Measurements from ENCODE around the gene STK10.
A peak's percentile ranks its signal among the peaks of the same experiment; 100 is the strongest.

STK10 gene

DNA sequence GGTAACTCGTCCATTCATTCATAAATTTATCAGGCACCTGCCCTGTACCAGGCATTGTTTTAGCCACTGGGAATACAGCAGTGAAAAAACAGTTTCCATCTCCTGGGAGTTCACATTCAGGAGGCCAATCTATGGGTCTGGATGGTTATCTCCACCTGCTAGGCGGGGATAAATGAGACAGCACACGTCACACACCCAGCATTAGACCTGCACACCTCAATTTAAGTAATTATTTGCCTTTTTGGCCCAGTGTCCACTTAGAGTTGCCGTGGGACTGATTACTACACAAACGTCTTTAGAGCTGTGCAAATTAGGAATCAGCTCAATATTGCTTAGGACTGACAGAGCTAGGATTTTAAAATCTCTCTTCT, 46.1 kb downstream of the STK10 start:
- peak; percentile 30 for DNase-seq

DNA sequence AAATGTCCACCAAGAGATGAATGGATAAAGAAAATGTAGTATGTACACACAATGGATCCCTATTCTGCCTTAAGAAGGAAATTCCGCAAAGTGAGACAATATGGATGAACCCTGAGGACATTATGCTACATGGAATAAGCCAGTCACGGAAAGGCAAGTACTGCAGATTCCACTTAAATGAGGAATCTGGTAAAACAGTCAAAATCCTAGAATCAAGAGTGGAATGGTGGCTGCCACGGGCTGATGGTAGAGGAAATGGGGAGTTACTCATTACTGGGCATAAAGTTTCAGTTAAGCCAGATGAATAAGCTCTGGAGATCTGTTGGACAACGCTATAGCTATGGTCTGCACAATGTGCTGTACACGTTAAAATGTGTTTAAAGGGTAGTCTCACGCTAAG, 47.2 kb downstream of the STK10 start:
- DNase-seq: no peak

DNA sequence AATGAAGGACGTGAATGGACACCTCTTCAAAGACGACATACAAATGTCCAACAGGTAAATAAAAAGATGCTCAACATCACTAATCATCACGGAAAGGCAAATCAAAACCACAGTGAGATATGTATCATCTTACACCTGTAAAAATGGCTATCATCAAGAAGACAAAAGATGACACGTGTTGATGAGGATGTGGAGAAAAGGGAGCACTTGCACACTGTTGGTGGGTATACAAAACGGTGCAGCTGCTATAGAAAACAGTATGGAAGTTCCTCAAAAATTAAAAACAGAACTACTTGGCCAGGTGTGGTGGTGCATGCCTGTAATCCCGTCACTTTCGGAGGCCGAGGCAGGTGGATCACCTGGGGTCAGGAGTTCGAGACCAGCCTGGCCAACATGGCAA, 47.9 kb downstream of the STK10 start:
- no peak for DNase-seq

DNA sequence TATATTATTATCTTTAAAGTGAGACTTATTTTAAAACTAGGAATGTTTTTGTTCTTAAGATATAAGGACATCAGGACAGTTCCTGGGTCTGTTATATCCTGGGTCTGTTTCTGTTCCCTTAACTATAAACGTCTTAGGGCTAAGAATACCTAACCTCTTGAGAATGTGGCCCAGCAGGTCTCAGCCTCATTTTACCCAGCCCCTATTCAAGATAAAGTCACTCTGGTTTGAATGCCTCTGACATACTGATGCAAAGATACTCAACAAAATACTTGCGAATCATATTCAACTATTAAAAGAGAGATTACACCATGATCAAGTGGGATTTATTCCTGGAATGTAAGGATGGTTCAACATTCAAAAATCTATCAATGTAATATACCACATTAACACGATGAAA, 51.0 kb downstream of the STK10 start:
- no peak for DNase-seq

DNA sequence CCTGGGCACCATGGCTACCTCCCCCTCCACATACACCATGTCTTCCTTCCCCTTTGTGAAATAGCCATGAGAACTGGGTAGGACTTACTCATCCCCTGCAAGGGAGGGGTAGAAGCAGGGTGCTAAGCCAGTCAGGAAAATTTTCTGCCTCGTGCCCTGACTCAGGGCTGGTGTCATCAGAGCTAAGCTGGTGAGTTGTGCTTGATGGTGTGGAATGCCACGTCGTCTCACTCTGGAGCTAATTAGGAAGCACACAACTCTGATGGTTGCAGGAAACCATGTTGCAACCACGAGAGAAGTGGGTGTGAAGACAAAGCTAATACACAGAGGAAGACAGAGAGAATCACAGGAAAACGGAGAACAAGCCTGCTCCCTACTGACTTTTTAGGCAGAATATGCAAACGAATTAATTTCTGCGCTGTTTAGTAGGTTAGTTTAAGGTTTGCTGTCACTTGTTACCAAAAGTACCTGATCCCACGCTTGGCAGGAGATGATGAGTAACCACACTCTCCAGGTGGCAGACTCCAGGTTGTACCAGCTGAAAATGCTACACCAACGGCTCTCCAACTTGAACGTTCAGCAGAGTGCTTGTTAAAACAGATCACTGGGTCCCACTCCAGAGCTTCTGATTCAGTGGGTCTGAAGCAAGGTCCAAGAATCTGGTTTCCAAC, 54.5 kb downstream of the STK10 start:
- no peak for DNase-seq

DNA sequence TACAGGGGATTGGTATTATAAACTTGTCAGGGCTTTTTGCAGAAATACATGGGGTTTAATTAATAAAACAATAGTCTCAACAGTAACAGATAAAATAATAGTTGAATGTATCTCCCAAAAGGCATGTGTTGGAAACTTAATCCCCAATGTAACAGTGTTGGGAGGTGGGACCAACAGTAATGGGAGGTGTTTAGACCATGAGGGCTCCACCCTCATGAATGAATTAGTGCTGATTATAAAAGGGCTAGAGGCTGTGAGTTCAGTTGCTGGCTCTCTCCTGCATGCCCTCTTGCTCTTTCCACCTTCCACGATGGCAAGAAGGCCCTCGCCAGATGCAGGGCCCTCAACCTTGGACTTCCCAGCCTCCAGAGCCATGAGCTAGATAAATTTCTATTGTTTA, 56.3 kb downstream of the STK10 start:
- DNase-seq: no peak

DNA sequence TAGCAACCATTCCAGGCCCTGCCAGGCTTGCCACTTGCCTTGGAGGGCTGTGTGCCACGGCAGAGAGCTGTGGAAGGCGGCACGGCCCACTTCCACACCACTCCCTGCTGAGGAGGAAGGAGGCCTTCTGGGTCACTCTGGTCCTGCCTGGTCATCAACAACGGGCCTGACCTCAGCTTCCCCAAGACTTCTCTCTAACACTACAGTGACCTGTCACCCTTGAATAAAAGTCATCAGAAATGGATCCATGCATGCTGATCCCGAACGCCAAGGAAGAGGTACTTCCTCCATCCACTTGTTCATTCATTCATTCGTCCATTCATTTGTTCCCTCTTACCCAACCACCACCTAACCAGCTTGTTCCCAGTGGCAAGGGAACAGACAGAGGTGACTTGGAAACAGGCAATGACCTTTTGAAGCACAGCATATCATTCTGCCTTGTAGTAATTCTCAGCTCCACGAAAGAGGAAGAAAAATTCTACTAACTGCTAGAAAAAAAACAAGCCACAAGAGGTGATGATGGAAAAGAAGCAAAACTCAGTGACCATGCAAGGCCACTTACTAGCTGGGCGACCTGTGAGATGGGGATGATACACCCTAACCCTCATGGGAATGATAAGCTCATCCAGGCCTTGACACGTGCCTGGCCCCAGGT, 58.6 kb downstream of the STK10 start:
- DNase-seq: no peak

DNA sequence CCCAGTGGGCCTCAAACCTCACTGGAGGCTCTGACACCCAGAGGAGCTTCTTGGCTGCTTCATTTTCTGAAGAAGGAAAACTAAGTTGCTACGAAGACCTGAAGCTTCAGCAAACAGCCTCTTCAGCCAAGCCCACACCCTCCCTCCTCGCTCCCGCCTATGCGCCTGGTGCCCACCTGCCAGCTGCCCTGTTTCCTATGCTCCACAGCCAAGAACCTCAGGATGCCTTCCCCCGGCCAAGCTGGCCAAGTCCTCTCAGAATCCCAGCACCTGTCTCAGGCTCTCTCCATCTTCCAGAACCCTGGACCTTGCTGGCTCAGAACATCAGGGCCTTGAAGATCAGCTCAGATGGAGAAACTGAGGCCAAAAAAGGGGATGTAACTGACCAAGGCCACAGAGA, 60.4 kb downstream of the STK10 start:
- no peak for DNase-seq

DNA sequence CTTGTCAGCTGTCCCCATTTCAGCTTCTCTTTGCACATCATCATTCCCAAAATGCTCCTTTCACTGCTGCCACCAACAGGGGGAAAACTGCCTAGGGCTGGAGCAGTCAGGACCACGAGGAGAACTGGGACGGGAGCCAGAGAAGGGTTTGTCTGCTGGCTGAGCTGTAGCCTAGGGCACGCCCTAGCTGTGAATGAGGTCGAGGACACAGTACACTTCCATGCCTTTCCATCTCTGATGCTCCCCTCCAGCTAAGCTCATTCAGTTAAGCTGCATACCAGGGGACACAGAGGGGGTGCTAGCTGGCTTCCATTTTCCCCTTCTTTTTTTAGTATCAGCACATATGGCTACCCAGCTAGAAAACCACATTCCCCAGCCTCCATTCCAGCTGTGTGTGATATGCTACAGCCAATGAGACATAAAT, 64.7 kb downstream of the STK10 start:
- DNase-seq: peak; percentile 42

DNA sequence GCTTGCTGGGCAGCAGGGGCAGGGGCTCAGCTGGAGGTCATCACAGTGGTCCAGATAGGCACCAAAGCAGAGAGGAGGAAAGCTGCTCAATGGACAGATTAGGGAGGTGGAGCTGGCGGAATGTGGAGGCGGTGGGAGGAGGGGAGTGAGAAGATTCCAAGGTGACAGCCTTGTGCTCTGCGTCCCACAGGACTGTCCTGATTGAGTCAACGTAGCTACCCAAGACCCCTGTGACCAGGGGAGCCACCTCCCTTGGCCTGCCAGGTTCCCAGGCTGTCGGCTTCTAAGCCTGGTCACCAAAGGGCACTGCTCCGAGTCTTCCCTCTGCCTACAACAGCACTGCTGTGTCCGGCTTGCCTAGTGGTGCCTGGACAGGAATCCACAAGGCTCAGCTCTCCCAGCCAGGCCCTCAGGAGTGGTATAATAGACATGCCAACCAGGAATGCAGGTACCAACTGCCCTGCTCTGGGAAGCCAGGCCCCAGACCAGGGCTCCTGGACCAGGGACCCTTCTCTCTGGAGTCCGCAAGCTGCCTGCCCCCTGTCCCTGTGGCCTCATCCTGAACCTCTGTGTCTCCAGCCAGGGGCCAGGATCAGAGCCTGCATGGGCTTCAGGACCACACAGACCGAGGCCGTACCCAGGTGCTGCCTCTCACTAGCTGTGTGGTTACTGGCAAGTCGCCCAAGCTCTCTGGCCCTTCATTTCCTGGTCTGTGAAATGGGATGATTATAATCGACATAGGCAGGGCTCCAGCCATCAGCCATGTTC, 67.9 kb downstream of the STK10 start:
- DNase-seq: no peak

DNA sequence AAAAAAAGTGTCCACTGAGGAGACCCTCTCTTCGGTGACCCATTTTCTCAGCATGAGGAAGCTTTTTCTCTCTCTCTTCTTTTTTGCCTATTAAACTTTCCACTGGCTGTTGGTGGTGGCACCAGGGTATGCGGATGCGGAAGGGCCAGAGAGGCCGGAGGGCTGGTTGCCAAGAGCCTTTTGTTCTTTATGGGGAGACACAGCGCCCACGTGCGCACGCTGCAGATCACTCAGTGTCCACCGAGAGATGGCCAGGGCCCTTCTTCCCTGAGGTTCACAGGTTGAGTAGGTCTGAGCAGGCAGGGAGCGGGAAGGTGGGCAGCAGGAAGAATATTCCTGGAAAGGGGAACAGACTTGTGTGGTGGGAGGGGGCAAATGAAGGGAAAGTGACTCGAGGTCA, 69.1 kb downstream of the STK10 start:
- no peak for DNase-seq

DNA sequence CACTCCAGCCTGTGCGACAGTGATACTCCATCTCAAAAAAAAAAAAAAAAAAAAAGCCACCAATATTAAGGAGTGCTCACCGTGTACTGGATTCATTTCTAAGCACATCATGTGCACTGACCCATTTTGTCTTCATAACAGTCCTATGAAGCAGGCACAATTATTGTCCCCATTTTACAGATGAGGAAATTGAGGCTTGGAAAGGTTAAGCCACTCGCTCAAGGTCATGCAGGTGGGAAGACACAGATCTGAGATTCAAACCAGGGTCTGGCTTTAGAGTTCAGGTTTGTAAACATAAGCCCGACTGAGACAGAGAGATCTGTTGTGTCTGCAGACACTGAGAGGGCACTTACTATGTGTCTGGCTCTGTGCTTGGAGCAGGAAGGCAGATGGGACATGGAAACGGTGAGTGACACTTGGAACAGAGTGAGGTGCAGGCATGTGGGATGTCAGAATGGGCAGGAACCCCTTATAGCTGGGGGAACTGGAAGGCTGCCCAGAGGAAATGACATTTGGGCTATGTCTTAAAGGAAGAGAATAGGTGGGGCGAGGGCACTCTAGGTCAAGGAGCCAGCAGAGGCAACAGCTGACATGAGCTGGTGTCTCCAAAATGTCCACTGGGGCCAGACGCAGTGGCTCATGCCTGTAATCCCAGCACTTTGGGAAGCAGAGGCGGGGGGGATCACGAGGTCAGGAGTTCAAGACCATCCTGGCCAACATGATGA, 69.9 kb downstream of the STK10 start:
- no peak for DNase-seq

DNA sequence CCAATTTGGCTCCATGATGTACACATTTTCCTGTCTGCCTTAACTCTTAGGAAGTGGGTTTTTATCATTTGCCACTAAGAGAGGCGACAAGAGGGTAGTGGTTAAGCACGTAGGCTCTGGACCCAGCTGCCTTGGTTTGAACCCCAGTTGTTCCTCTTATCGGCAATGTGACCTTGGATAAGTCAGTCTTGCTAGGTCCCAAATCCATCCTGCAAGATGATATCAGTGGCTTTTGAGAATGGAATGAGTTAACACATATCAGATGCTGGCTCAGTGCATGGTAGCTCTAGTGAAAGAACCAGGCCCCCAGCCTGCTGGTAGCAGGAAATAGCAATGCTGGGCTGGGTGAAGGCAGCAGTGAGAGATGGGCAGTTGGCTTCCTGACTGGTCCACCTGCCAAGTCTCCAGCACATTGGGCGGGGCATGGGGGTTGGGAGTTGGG, 72.5 kb downstream of the STK10 start:
- DNase-seq: no peak

DNA sequence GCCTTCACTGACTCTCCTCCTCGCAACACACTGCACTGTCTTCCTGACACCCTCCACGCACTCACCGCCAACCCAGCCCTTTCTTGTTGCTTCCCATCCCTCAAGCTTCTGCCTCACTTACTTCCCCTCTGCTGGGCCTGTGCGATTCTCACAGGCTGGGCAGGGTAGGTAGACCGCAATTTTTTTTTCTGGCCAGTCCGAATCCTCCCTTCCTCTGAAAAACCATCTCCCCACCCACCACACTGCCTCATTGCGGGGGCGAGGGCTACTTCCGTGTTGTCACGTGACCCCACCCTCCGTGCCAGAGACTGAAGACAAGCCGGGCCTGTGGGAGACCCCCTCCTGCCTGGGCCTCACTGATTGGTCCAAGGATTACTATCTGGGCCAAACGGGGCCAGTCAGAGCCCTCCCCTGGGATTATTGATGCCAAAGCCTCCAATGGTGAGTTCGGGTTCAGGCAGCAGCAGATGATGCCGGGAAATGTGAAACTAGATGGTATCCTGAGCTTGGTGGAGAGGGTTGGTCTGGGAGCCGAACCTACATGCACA, 73.1 kb downstream of the STK10 start:
- DNase-seq: no peak

DNA sequence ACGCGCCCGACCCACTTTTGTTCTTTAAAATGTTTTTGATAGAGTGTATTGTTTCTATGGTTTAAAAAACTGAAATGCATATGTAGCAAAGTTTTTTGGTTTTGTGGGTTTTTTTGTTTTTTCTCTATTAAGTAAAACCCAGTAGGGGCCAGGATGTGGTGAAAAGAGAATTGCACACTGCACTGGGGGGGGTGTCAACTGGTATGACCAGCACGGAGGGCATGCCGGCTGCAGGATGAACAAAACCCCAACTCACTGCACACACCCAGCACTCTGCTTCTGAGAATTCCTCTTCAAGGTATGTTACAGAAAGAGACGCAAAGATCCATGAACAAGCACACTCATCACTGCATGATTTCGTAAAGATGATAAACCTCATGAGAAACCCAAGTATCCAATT, 75.0 kb downstream of the STK10 start:
- no peak for DNase-seq

DNA sequence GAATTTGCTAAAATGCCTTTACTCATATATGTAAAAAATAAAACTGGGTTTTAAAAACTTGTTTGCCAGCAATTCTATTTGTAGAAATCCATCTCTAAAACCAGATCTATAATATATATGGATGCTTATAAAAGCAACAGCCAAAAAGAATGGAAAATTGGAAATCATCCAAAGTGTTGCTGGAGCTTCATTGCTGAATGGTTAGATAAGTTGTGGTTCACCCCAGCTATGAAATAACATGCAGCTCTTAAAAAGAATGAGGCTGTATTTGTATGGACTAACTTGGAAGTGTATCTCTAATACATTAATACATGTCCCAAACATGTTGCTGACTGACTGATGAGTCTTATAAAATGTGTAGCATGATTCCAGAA, 76.2 kb downstream of the STK10 start:
- no peak for DNase-seq

DNA sequence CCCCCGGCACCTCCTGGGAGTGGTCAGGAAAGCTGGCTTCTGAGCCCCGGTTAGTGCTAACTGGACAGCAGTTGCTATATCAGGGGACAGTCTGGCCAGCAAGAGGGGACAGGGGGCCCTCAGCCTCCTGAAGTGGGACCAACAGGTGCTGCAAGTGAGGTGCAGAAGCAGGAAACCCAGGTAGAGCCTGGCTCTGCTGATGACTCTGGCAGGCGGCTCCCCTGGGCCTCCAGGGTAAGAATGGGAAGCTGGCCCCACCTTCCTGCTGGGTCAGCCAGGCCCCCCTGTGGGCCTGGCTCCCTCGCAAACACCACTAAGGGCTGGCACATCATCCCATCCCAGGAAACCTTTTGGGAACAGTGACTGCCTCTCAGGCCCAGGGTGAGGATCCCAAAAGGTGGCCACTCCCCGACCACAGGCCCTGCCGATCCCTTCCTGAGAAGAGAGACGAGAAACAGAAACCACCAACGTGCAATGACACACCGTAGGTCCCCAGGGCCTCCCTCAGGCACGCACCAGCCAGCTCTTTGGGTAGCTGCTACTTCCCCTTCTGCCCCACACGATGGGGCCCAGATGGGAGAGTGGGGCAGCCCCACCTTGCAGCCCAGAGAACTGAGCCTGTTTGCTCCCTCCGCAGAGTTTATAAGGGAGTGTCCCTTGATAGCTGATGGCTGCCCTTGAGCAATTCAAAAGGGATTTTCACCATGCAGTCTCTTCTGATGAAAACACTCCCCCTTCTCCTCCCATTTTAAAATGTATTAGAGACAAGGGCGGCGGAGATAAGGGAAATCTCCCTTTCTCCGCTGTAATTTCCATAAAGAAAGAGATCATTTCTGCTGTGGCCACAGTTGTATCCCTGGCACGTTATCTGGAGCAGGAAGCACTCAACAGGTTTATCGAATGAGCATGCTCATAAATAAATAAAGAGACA, 76.8 kb downstream of the STK10 start:
- no peak for DNase-seq

DNA sequence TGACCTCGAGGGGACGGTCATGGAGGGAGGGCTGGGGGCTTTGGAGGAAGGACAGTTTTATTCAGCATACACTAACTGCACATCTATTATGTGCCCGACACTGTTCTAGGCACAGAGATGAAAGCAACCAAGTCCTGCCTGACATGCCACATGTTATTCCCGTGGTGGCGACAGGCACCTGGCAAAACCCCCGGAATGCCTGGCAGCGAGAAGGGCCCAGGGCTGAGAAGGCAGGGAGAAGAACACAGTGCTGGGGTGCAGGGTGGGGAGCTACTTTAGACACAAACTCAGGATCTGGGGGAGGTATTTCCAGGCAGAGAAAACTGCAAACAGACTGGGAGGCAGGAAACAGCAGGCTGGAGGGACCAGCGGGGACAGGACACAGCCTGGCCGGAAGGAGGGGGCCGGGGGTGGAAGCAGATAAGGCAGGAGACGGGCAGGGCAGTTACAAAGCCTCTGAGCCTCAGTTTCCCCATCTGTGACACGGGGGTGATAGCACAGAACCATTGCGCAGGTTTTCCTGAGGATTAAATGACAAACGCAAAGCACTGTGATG, 77.7 kb downstream of the STK10 start:
- no peak for DNase-seq

DNA sequence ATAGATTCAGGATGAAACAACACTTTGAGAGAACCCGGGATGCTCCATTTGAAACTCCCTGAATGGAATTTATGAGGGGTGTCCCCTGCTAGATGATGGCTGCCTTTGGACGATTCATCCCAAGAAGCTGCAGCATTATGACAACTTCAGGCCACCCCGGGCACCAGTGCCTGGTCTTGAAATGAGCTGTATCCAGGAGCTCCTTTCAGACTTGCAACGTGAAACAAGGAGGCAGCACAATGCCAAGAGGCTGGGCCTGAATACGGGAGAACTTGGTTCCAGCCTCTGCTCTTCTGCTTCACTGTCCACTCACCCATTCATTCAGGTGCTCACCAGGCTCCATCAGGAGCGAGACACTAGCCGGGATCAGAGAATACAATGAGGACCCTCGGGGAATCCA, 78.3 kb downstream of the STK10 start:
- DNase-seq: no peak

DNA sequence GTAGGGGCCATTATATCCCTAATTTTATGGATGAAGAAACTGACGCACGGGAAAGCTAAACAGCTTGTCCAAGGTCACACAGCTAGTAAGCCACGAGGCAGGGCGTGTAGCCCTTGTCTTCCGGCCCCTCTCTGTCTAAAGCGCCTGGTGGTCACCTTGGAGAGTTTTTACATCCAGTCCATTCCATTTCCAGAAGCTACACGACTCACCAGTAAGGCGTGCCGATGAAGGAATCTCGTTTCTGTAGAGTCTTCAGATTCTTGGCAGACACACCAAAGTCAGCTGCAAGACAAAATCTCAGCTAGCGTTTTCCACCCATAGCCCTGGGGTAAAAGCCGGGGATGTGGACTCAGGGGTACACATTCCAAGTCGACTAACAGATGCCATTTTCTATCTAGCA, 80.5 kb downstream of the STK10 start:
- no peak for DNase-seq

DNA sequence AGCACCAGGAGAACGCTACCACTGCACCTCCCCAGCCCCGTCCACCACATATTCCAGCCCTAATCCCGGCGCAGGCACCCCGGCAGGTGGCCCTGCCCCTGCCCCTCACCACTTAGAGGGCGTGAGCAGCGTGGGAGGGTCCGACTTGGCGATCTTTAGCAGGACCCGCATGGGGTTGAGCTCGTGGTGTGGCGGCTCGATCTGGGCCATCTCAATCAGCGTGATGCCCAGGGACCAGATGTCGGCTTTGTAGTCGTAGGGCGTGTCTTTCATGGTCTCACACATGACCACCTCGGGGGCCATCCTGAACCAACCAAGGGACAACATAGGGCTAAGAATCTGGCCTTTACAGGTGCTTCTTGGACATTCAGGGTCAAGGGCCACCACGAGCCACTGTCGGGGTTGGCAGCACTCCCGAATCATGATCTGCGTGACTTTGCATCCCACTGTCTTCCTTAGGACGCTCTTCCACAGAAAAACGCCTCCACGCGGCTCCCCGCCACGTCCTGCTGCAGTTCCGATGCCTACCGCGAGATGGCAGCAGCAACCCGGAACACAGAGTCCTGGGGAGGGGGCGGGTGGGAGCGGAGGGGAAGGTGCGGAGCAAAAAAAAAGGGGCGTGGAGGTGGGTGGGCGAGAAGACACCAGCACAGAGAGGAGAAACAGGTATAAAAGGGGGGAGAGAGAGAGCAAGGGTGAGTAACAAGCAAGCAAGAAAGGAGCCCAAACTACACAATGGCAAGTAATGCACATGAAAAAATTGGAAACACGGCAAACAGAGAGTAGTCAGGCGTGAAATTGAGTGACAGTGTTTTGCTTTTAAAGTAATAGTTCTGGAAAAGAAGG, 81.3 kb downstream of the STK10 start:
- DNase-seq: peak; percentile 11

All from NCI-H1092 (cell line).